ENCODE measurements around the gene P4HA1.

The P4HA1 gene

GRCh38 chr10:73060738-73061635, 35.7 kb downstream of the P4HA1 start:
- H3K4me3 ChIP-seq (ENCODE audit: low read length): no peak overlapping the region
- peak; percentile 50 for TF ChIP-seq CTCF (conservative IDR thresholded peaks at IDR 0.05; ENCODE audit: low read depth, low read length)
- DNase-seq (ENCODE audit: low read depth): no peak

GRCh38 chr10:73060173-73060572, 36.5 kb downstream of the P4HA1 start:
- no peak for TF ChIP-seq CTCF (conservative IDR thresholded peaks at IDR 0.05; ENCODE audit: low read depth, low read length)
- DNase-seq (ENCODE audit: low read depth): no peak

GRCh38 chr10:73058057-73058591, 38.5 kb downstream of the P4HA1 start:
- no peak for TF ChIP-seq CTCF (conservative IDR thresholded peaks at IDR 0.05; ENCODE audit: low read depth, low read length)
- no peak overlapping the region for H3K4me3 ChIP-seq (ENCODE audit: low read length)
- no peak for DNase-seq (ENCODE audit: low read depth)

More at GRCh38 chr10:73060173-73060572, 36.5 kb downstream of the P4HA1 start:
- no peak overlapping the region for H3K4me3 ChIP-seq (ENCODE audit: low read length)

- H3K4me3 ChIP-seq (ENCODE audit: low read length): no peak overlapping the region
- DNase-seq (ENCODE audit: low read depth): no peak
- TF ChIP-seq CTCF (conservative IDR thresholded peaks at IDR 0.05; ENCODE audit: low read depth, low read length): no peak
Measured at GRCh38 chr10:73054286-73054685, 42.4 kb downstream of the P4HA1 start.

GRCh38 chr10:73053275-73053674, 43.4 kb downstream of the P4HA1 start:
- no peak for DNase-seq (ENCODE audit: low read depth)
- H3K4me3 ChIP-seq (ENCODE audit: low read length): no peak overlapping the region
- no peak for TF ChIP-seq CTCF (conservative IDR thresholded peaks at IDR 0.05; ENCODE audit: low read depth, low read length)

GRCh38 chr10:73044378-73045285, 52.0 kb downstream of the P4HA1 start:
- no peak for TF ChIP-seq CTCF (conservative IDR thresholded peaks at IDR 0.05; ENCODE audit: low read depth, low read length)
- peak; percentile 47 for DNase-seq (ENCODE audit: low read depth)
- H3K4me3 ChIP-seq (ENCODE audit: low read length): no peak overlapping the region

Data from retinal pigment epithelial cell (primary cell).